HFFc6 (cell line): ENCODE measurements around the gene ARF1. TPM values are rescaled to one million over a fixed set of nuclear protein-coding genes. Genes with fewer than 3 reads are reported as not detected.

Experiments used
- DNase-seq: peaks from one replicate; pipeline ENCODE4 v3.0.0-alpha.2; 2018
- H3K27ac Mint-ChIP-seq: 2 replicates; pipeline ENCODE4 v1.8.0; 2020; ENCODE audit warnings: mild to moderate bottlenecking, mixed read lengths
- H3K27me3 Mint-ChIP-seq: 2 replicates; pipeline ENCODE4 v1.8.0; 2021; ENCODE audit warnings: mild to moderate bottlenecking, moderate library complexity, mixed read lengths; ENCODE audit not compliant: insufficient read depth
- H3K36me3 Mint-ChIP-seq: 2 replicates; pipeline ENCODE4 v1.8.0; 2021; ENCODE audit warnings: low read depth, mixed read lengths
- H3K4me1 Mint-ChIP-seq: 2 replicates; pipeline ENCODE4 v1.8.0; 2020; ENCODE audit warnings: low read depth, mixed read lengths
- H3K4me3 Mint-ChIP-seq: 2 replicates; pipeline ENCODE4 v1.8.0; 2020; ENCODE audit warnings: mild to moderate bottlenecking, moderate library complexity, mixed read lengths
- H3K9me3 Mint-ChIP-seq: 2 replicates; pipeline ENCODE4 v1.8.0; 2020; ENCODE audit warnings: mild to moderate bottlenecking, mixed read lengths
- CTCF ChIP-seq: fragments of 200-600 bp; sonication (generic); IDR thresholded peaks from 2 replicates; pipeline ENCODE4 v1.5.0; 2021; ENCODE audit warnings: antibody characterized with exemption, mild to moderate bottlenecking
- total RNA-seq, 6 experiments: library from RNA; stranded (reverse); fragmentation: NEBNext Ultra II Directional; extraction: Animal tissue kit (Norgen Biotek cat#: 25700); gene quantifications; 2 replicates in 1 of 6; 3 replicates in 5 of 6; pipeline ENCODE4 v1.2.3, GENCODE V29; 2021

ARF1 gene
- total RNA-seq, 6 experiments from 2014 or later = 578 to 615 (median 590) TPM

- H3K9me3 Mint-ChIP-seq = no peaks in the 10 kb centered on the region; the same call in 1 of the 2 replicates
- H3K4me1 Mint-ChIP-seq = no peaks in the 10 kb centered on the region
- H3K27ac Mint-ChIP-seq = no peak overlapping the region
- no peak for DNase-seq
- no peak for TF ChIP-seq CTCF
- no peaks in the 10 kb centered on the region for H3K36me3 Mint-ChIP-seq
- no peak overlapping the region for H3K4me3 Mint-ChIP-seq
- peaks cover 13% of the 10 kb centered on the region; the same call in 1 of the 2 replicates for H3K27me3 Mint-ChIP-seq
Measured at GRCh38 chr1:228058172-228058948, 24.1 kb upstream of the ARF1 start.

DNA sequence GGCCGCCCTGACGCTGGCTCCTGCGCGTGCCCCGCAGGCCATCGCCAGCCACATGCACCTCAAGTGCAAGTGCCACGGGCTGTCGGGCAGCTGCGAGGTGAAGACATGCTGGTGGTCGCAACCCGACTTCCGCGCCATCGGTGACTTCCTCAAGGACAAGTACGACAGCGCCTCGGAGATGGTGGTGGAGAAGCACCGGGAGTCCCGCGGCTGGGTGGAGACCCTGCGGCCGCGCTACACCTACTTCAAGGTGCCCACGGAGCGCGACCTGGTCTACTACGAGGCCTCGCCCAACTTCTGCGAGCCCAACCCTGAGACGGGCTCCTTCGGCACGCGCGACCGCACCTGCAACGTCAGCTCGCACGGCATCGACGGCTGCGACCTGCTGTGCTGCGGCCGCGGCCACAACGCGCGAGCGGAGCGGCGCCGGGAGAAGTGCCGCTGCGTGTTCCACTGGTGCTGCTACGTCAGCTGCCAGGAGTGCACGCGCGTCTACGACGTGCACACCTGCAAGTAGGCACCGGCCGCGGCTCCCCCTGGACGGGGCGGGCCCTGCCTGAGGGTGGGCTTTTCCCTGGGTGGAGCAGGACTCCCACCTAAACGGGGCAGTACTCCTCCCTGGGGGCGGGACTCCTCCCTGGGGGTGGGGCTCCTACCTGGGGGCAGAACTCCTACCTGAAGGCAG, 23.4 kb upstream of the ARF1 start:
- no peaks in the 10 kb centered on the region for H3K9me3 Mint-ChIP-seq
- peaks cover 12% of the 10 kb centered on the region; the same call in 1 of the 2 replicates for H3K27me3 Mint-ChIP-seq
- no peak for TF ChIP-seq CTCF
- no peak overlapping the region for H3K27ac Mint-ChIP-seq
- no peaks in the 10 kb centered on the region for H3K4me1 Mint-ChIP-seq
- H3K4me3 Mint-ChIP-seq = no peak overlapping the region
- H3K36me3 Mint-ChIP-seq = no peaks in the 10 kb centered on the region
- DNase-seq = no peak

- Mint-ChIP-seq H3K27me3 (peaks cover 8% of the 10 kb centered on the region; the same call in 1 of the 2 replicates), H3K36me3 (no peaks in the 10 kb centered on the region), H3K27ac (no peak overlapping the region), H3K9me3 (no peaks in the 10 kb centered on the region), H3K4me1 (no peaks in the 10 kb centered on the region), H3K4me3 (no peak overlapping the region)
- no peak for DNase-seq
- TF ChIP-seq CTCF = no peak
Measured at GRCh38 chr1:228059634-228060457, 22.7 kb upstream of the ARF1 start.

- H3K27ac Mint-ChIP-seq = no peak overlapping the region
- H3K9me3 Mint-ChIP-seq = no peaks in the 10 kb centered on the region
- peak overlapping the region; percentile 30; the same call in 1 of the 2 replicates for H3K4me3 Mint-ChIP-seq
- TF ChIP-seq CTCF = no peak
- H3K36me3 Mint-ChIP-seq = no peaks in the 10 kb centered on the region
- peaks cover 15% of the 10 kb centered on the region for H3K27me3 Mint-ChIP-seq
- no peaks in the 10 kb centered on the region for H3K4me1 Mint-ChIP-seq
- DNase-seq = no peak
Measured at GRCh38 chr1:228060458-228061190, 21.9 kb upstream of the ARF1 start.
